Smooth muscle cell (in vitro differentiated cells): Measurements from ENCODE around the gene SH2D5. TPM values are rescaled to one million over a fixed set of nuclear protein-coding genes. Genes with fewer than 3 reads are reported as not detected.

Experiments used
- DNase-seq: peaks from one replicate; lab custom pipeline; 2025; ENCODE audit not compliant: unreplicated experiment; lab: John Stamatoyannopoulos, UW
- H2AFZ ChIP-seq: fragments of 200-600 bp; sonication (generic); 2 replicates; pipeline ENCODE4 v1.6.0; 2016; ENCODE audit warnings: antibody characterized with exemption, low read depth, mild to moderate bottlenecking
- H3F3A ChIP-seq: fragments of 200-600 bp; sonication (generic); 2 replicates; pipeline ENCODE4 v1.6.0; 2017; ENCODE audit warnings: antibody characterized with exemption, low read depth
- H3K27ac ChIP-seq: fragments of 200-600 bp; sonication (generic); 2 replicates; pipeline ENCODE4 v1.5.1; 2016; ENCODE audit warnings: low read depth, mild to moderate bottlenecking
- H3K27me3 ChIP-seq: fragments of 200-600 bp; sonication (generic); 2 replicates; pipeline ENCODE4 v1.6.1; 2016; ENCODE audit warnings: low read depth, mild to moderate bottlenecking
- H3K36me3 ChIP-seq: fragments of 200-600 bp; sonication (generic); 2 replicates; pipeline ENCODE4 v1.5.1; 2016; ENCODE audit warnings: low read depth
- H3K4me1 ChIP-seq: fragments of 200-600 bp; sonication (generic); 2 replicates; pipeline ENCODE4 v1.5.1; 2016; ENCODE audit warnings: low read depth
- H3K4me2 ChIP-seq: fragments of 200-600 bp; sonication (generic); 2 replicates; pipeline ENCODE4 v1.6.0; 2016; ENCODE audit warnings: mild to moderate bottlenecking
- H3K4me3 ChIP-seq: fragments of 200-600 bp; sonication (generic); 2 replicates; pipeline ENCODE4 v1.5.1; 2016; ENCODE audit warnings: mild to moderate bottlenecking
- H3K79me2 ChIP-seq: fragments of 200-600 bp; sonication (generic); 2 replicates; pipeline ENCODE4 v1.6.0; 2016; ENCODE audit warnings: low read depth, mild to moderate bottlenecking
- H3K9ac ChIP-seq: fragments of 200-600 bp; sonication (generic); 2 replicates; pipeline ENCODE4 v1.6.0; 2016; ENCODE audit warnings: low read depth
- H3K9me3 ChIP-seq: fragments of 200-600 bp; sonication (generic); replicated peaks from 2 replicates; pipeline ENCODE4 v1.5.1; 2016; ENCODE audit warnings: low read depth
- H4K20me1 ChIP-seq: fragments of 200-600 bp; sonication (generic); 2 replicates; pipeline ENCODE4 v1.6.0; 2016; ENCODE audit warnings: low read depth
- CTCF ChIP-seq: fragments of 200-600 bp; sonication (generic); IDR thresholded peaks from 2 replicates; pipeline ENCODE4 v1.5.1; 2017; ENCODE audit warnings: borderline replicate concordance, mild to moderate bottlenecking, antibody characterized with exemption; ENCODE audit not compliant: insufficient read depth, poor library complexity, severe bottlenecking
- WGBS: methylation state at CpG from one replicate; pipeline ENCODE4 v1.1.7; 2016; ENCODE audit warnings: low lambda C conversion rate; 5-methylcytosine and 5-hydroxymethylcytosine counted together
- polyA plus RNA-seq: library from polyadenylated mRNA; unstranded; fragments of >200 nt; fragmentation: Nextera tagmentation; extraction: Ambion mirVana; gene quantifications from 2 replicates; pipeline ENCODE4 v1.2.1, GENCODE V29; 2016
- total RNA-seq: library from RNA; depleted of rRNA; stranded (reverse); fragments of >200 nt; gene quantifications from 2 replicates; pipeline ENCODE4 v1.2.3, GENCODE V29; 2014

SH2D5 gene
- total and polyA plus RNA-seq, 2 experiments from 2014 or later, result 0.18 TPM; not detected in 1

GRCh38 chr1:20729155-20729931 is 3.2 kb downstream of the SH2D5 start:
- no peaks in the 10 kb centered on the region for H3K4me1 ChIP-seq
- no peaks in the 10 kb centered on the region for H3K9me3 ChIP-seq
- H2AFZ ChIP-seq, result no peak overlapping the region
- no peak overlapping the region for H3K9ac ChIP-seq
- WGBS, result 76% methylated on average over 14 of the region's 14 CpGs
- no peak overlapping the region for H3K27ac ChIP-seq
- H3K36me3 ChIP-seq, result no peaks in the 10 kb centered on the region
- DNase-seq, result no peak
- no peak overlapping the region for H3K4me2 ChIP-seq
- H3K79me2 ChIP-seq, result no peaks in the 10 kb centered on the region
- H3K27me3 ChIP-seq, result peaks cover 32% of the 10 kb centered on the region
- TF ChIP-seq CTCF, result no peak
- no peak overlapping the region for H3K4me3 ChIP-seq
- peaks cover 9% of the 10 kb centered on the region for H3F3A ChIP-seq
- H4K20me1 ChIP-seq, result no peaks in the 10 kb centered on the region

- Histone ChIP-seq H3K4me1 (no peaks in the 10 kb centered on the region), H4K20me1 (no peaks in the 10 kb centered on the region)
Observed at GRCh38 chr1:20728371-20729154, 3.9 kb downstream of the SH2D5 start.

GRCh38 chr1:20727746-20728316 is 4.7 kb downstream of the SH2D5 start:
- no peaks in the 10 kb centered on the region for H3K9me3 ChIP-seq
- no peak overlapping the region for H3K4me3 ChIP-seq
- H3K4me2 ChIP-seq, result no peak overlapping the region
- no peaks in the 10 kb centered on the region for H3K36me3 ChIP-seq
- H3K9ac ChIP-seq, result no peak overlapping the region
- no peak for TF ChIP-seq CTCF
- H3K79me2 ChIP-seq, result no peaks in the 10 kb centered on the region
- H3K4me1 ChIP-seq, result no peaks in the 10 kb centered on the region
- H2AFZ ChIP-seq, result no peak overlapping the region
- H3K27ac ChIP-seq, result no peak overlapping the region
- peaks cover 32% of the 10 kb centered on the region for H3K27me3 ChIP-seq
- no peak for DNase-seq
- no peaks in the 10 kb centered on the region for H4K20me1 ChIP-seq
- no peaks in the 10 kb centered on the region for H3F3A ChIP-seq
- WGBS, result 50% methylated on average over 13 of the region's 13 CpGs

More at GRCh38 chr1:20728371-20729154, 3.9 kb downstream of the SH2D5 start:
- Histone ChIP-seq H3K27ac (no peak overlapping the region), H3K79me2 (no peaks in the 10 kb centered on the region), H3K9me3 (no peaks in the 10 kb centered on the region), H2AFZ (no peak overlapping the region), H3K36me3 (no peaks in the 10 kb centered on the region), H3K4me3 (no peak overlapping the region), H3K4me2 (no peak overlapping the region), H3K9ac (no peak overlapping the region), H3F3A (peaks cover 2% of the 10 kb centered on the region), H3K27me3 (peaks cover 32% of the 10 kb centered on the region)
- DNase-seq, result no peak
- WGBS, result 74% methylated on average over 9 of the region's 9 CpGs
- TF ChIP-seq CTCF, result no peak
